GM12864 (cell line): ENCODE measurements around the gene ADGRE2.
"Not testable (repeated sequence)": the region's sequence is repeated elsewhere in the genome, so short reads cannot be mapped to it uniquely, and the experiment has no call there.

Experiments used
- DNase-seq: peaks from one replicate; pipeline ENCODE4 v3.0.0-alpha.2; 2011; ENCODE audit warnings: low read depth
- H3K4me3 ChIP-seq: 2 replicates; pipeline ENCODE4 v1.5.1; 2011; ENCODE audit warnings: mild to moderate bottlenecking, low read depth, low read length, control low read depth
- CTCF ChIP-seq: IDR thresholded peaks from 2 replicates; pipeline ENCODE4 v1.5.1; 2011; ENCODE audit warnings: low read depth, mild to moderate bottlenecking, moderate library complexity, low read length, control low read depth, inconsistent platforms; ENCODE audit errors: missing control alignments

Gene ADGRE2

GRCh38 chr19:14804765-14805164 is 26.4 kb upstream of the ADGRE2 start:
- TF ChIP-seq CTCF: no peak
- no peak for DNase-seq
- H3K4me3 ChIP-seq: no peak overlapping the region

- TF ChIP-seq CTCF: no peak
- H3K4me3 ChIP-seq: no peak overlapping the region
These were observed 20.4 kb upstream of the ADGRE2 start for GRCh38 chr19:14798760-14799159.

GRCh38 chr19:14796021-14796420 is 17.7 kb upstream of the ADGRE2 start:
- TF ChIP-seq CTCF: no peak

More at GRCh38 chr19:14798760-14799159, 20.4 kb upstream of the ADGRE2 start:
- DNase-seq: no peak

GRCh38 chr19:14795078-14795721 is 16.8 kb upstream of the ADGRE2 start:
- DNase-seq: no peak
- TF ChIP-seq CTCF: no peak
- H3K4me3 ChIP-seq: no peak overlapping the region

More at GRCh38 chr19:14796021-14796420, 17.7 kb upstream of the ADGRE2 start:
- DNase-seq: no peak
- H3K4me3 ChIP-seq: no peak overlapping the region

- not testable (repeated sequence) for H3K4me3 ChIP-seq, DNase-seq
These were observed 13.9 kb upstream of the ADGRE2 start for GRCh38 chr19:14792250-14792649.

GRCh38 chr19:14786421-14786851 is 8.1 kb upstream of the ADGRE2 start:
- H3K4me3 ChIP-seq: no peak overlapping the region
- DNase-seq: no peak
- peak; percentile 91 for TF ChIP-seq CTCF

- DNase-seq, H3K4me3 ChIP-seq: not testable (repeated sequence)
These were observed 6.9 kb upstream of the ADGRE2 start for GRCh38 chr19:14785102-14785793.

GRCh38 chr19:14784730-14785101 is 6.4 kb upstream of the ADGRE2 start:
- DNase-seq, H3K4me3 ChIP-seq: not testable (repeated sequence)

GRCh38 chr19:14783410-14783998 is 5.1 kb upstream of the ADGRE2 start:
- not testable (repeated sequence) for H3K4me3 ChIP-seq, DNase-seq
